NCI-H2196 treated with DMSO at 0.1 percent for 48 hours (cell line): ENCODE data around the gene GPS1.

Source experiments
- DNase-seq: peaks from one replicate; lab custom pipeline; 2025; ENCODE audit not compliant: unreplicated experiment; lab: John Stamatoyannopoulos, UW

GPS1 gene

GRCh38 chr17:82100502-82101298 is 49.0 kb downstream of the GPS1 start:
- DNase-seq, result no peak

- DNase-seq, result no peak
These were observed 49.6 kb downstream of the GPS1 start for GRCh38 chr17:82101301-82101715.

- DNase-seq, result no peak
These were observed 50.3 kb downstream of the GPS1 start for GRCh38 chr17:82101767-82102679.

GRCh38 chr17:82103553-82104451 is 52.1 kb downstream of the GPS1 start:
- no peak for DNase-seq

GRCh38 chr17:82104797-82105416 is 53.2 kb downstream of the GPS1 start:
- no peak for DNase-seq

- DNase-seq, result no peak
These were observed 53.8 kb downstream of the GPS1 start for GRCh38 chr17:82105417-82105881.

GRCh38 chr17:82105882-82106687 is 54.4 kb downstream of the GPS1 start:
- peak; percentile 62 for DNase-seq

- no peak for DNase-seq
These were observed 55.1 kb downstream of the GPS1 start for GRCh38 chr17:82106688-82107305.
